Caco-2 (cell line): ENCODE measurements around the gene AMBRA1. TPM values are rescaled to one million over a fixed set of nuclear protein-coding genes. Genes with fewer than 3 reads are reported as not detected.
A peak's percentile ranks its signal among the peaks of the same experiment; 100 is the strongest.

Experiments used
- BruUV-seq: library from RNA; stranded (reverse); fragments of 400-500 nt; replicated peaks from 2 replicates; lab custom pipeline; 2021; lab: Mats Ljungman, UMichigan
- CTCF ChIA-PET: fragments of 300-600 bp; sonication (Branson Sonifier 250); formaldehyde crosslinking; loops from one replicate; lab custom pipeline; 2022; ENCODE audit warnings: antibody characterized with exemption; lab: Charles Lee
- POLR2A ChIA-PET: fragments of 300-600 bp; sonication (Branson Sonifier 250); formaldehyde crosslinking; loops from one replicate; lab custom pipeline; 2022; ENCODE audit warnings: antibody characterized with exemption; lab: Charles Lee
- DNase-seq, 2 experiments: peaks; one replicate each; pipeline versions ENCODE4 v3.0.0 to v3.0.0-alpha.2; 2020 to 2022
- H3K27me3 ChIP-seq: replicated peaks from 2 replicates; pipeline ENCODE4 v1.6.0; 2011; ENCODE audit warnings: low read length; ENCODE audit not compliant: control insufficient read depth, insufficient read depth
- H3K36me3 ChIP-seq: 2 replicates; pipeline ENCODE4 v1.5.1; 2011; ENCODE audit warnings: low read length; ENCODE audit not compliant: control insufficient read depth, insufficient read depth
- H3K4me1 ChIP-seq: fragments of 250-450 bp; sonication (Bioruptor Pico); 2 replicates; pipeline ENCODE4 v1.5.1; 2020; ENCODE audit warnings: mild to moderate bottlenecking
- H3K4me3 ChIP-seq: 2 replicates; pipeline ENCODE4 v1.5.1; 2011; ENCODE audit warnings: low read depth, mild to moderate bottlenecking, control low read depth, low read length
- H3K9me3 ChIP-seq: fragments of 250-450 bp; sonication (Bioruptor Pico); 2 replicates; pipeline ENCODE4 v1.5.1; 2020; ENCODE audit warnings: mild to moderate bottlenecking, moderate library complexity
- H3K27ac Mint-ChIP-seq: one replicate; pipeline ENCODE4 v1.8.0; 2022; ENCODE audit warnings: mixed read lengths; ENCODE audit not compliant: unreplicated experiment
- H3K27me3 Mint-ChIP-seq: one replicate; pipeline ENCODE4 v1.8.0; 2022; ENCODE audit warnings: mixed read lengths; ENCODE audit not compliant: insufficient read depth, unreplicated experiment
- H3K36me3 Mint-ChIP-seq: one replicate; pipeline ENCODE4 v1.8.0; 2022; ENCODE audit warnings: mild to moderate bottlenecking, mixed read lengths; ENCODE audit not compliant: insufficient read depth, unreplicated experiment
- H3K4me1 Mint-ChIP-seq: one replicate; pipeline ENCODE4 v1.8.0; 2022; ENCODE audit warnings: low read depth, mixed read lengths; ENCODE audit not compliant: unreplicated experiment
- H3K4me3 Mint-ChIP-seq: one replicate; pipeline ENCODE4 v1.8.0; 2022; ENCODE audit warnings: mild to moderate bottlenecking, moderate library complexity, mixed read lengths; ENCODE audit not compliant: unreplicated experiment
- H3K9me3 Mint-ChIP-seq: one replicate; pipeline ENCODE4 v1.8.0; 2022; ENCODE audit warnings: mixed read lengths; ENCODE audit not compliant: unreplicated experiment
- CTCF ChIP-seq, 2 experiments: fragments of 200-600 bp in 1 of 2; IDR thresholded peaks; 1 replicate in 1 of 2; 2 replicates in 1 of 2; pipeline versions ENCODE4 v1.5.1 to v1.8.0; 2011 to 2022; ENCODE audit warnings: antibody characterized with exemption in 1 of 2, control low read depth in 1 of 2, inconsistent platforms in 1 of 2, low read depth in 1 of 2, low read length in 1 of 2, mild to moderate bottlenecking in 1 of 2, moderate library complexity in 1 of 2; ENCODE audit not compliant: insufficient read depth in 1 of 2, severe bottlenecking in 1 of 2, unreplicated experiment in 1 of 2
- intact Hi-C: fragments of 100-400 bp; cut with micrococcal nuclease; formaldehyde crosslinking; loops from one replicate; pipeline ENCODE4 v1.10.0; 2022; ENCODE audit not compliant: unreplicated experiment
- total RNA-seq: library from RNA; stranded (reverse); gene quantifications from 2 replicates; pipeline ENCODE4 v1.2.3, GENCODE V29; 2022

The AMBRA1 gene
- total RNA-seq, 1 experiment from 2014 or later: 48.1 TPM

- Mint-ChIP-seq H3K36me3 (peaks cover 17% of the 10 kb centered on the region), H3K4me3 (no peak overlapping the region), H3K27ac (no peak overlapping the region), H3K27me3 (no peaks in the 10 kb centered on the region), H3K4me1 (peaks cover 54% of the 10 kb centered on the region), H3K9me3 (no peaks in the 10 kb centered on the region)
- no peak overlapping the region for H3K4me3 ChIP-seq
- no peaks in the 10 kb centered on the region for H3K9me3 ChIP-seq
- H3K4me1 ChIP-seq: peaks cover 57% of the 10 kb centered on the region
- intact Hi-C loops: no loop called here
- CTCF ChIA-PET: no interaction called here
- no peak for TF ChIP-seq CTCF (IDR thresholded peaks at IDR 0.05; ENCODE audit: insufficient read depth in 1 of 2, low read depth in 1 of 2, low read length in 1 of 2, severe bottlenecking in 1 of 2, unreplicated experiment in 1 of 2)
- H3K36me3 ChIP-seq: no peaks in the 10 kb centered on the region; the same call in 1 of the 2 replicates
- no TSS peak for BruUV-seq
- no peak for DNase-seq
- H3K27me3 ChIP-seq: no peaks in the 10 kb centered on the region
- POLR2A ChIA-PET: no interaction called here
These were observed 36.1 kb downstream of the AMBRA1 start for GRCh38 chr11:46557684-46558151.

- H3K9me3 Mint-ChIP-seq: no peaks in the 10 kb centered on the region
- no TSS peak for BruUV-seq
- H3K4me1 ChIP-seq: peaks cover 49% of the 10 kb centered on the region
These were observed 38.4 kb downstream of the AMBRA1 start for GRCh38 chr11:46555267-46556054.

More at GRCh38 chr11:46555267-46556054, 38.4 kb downstream of the AMBRA1 start:
- no peaks in the 10 kb centered on the region for H3K27me3 ChIP-seq
- TF ChIP-seq CTCF (IDR thresholded peaks at IDR 0.05; ENCODE audit: insufficient read depth in 1 of 2, low read depth in 1 of 2, low read length in 1 of 2, severe bottlenecking in 1 of 2, unreplicated experiment in 1 of 2): no peak
- H3K36me3 ChIP-seq: no peaks in the 10 kb centered on the region; the same call in 1 of the 2 replicates
- intact Hi-C loops: no loop called here
- Mint-ChIP-seq H3K27me3 (no peaks in the 10 kb centered on the region), H3K4me3 (peak overlapping the region; percentile 74), H3K27ac (peak overlapping the region; percentile 77), H3K4me1 (peaks cover 39% of the 10 kb centered on the region), H3K36me3 (peaks cover 17% of the 10 kb centered on the region)
- CTCF ChIA-PET: interaction anchor here (1.9 kb wide), 1 partner anchor 66 kb away, joined by 6 read pairs; no protein-coding TSS in a partner anchor
- DNase-seq: no peak
- POLR2A ChIA-PET: interaction anchor here (0.6 to 3.6 kb wide), 3 partner anchors 57 to 312 kb away, joined by 6 to 22 read pairs (median 10); partner anchors contain the start of genes ATG13 and HARBI1
- no peaks in the 10 kb centered on the region for H3K9me3 ChIP-seq
- no peak overlapping the region for H3K4me3 ChIP-seq
